ENCODE results near the gene TTBK1.
"Not testable (repeated sequence)": the region's sequence is repeated elsewhere in the genome, so short reads cannot be mapped to it uniquely, and the experiment has no call there.

Gene TTBK1

DNA sequence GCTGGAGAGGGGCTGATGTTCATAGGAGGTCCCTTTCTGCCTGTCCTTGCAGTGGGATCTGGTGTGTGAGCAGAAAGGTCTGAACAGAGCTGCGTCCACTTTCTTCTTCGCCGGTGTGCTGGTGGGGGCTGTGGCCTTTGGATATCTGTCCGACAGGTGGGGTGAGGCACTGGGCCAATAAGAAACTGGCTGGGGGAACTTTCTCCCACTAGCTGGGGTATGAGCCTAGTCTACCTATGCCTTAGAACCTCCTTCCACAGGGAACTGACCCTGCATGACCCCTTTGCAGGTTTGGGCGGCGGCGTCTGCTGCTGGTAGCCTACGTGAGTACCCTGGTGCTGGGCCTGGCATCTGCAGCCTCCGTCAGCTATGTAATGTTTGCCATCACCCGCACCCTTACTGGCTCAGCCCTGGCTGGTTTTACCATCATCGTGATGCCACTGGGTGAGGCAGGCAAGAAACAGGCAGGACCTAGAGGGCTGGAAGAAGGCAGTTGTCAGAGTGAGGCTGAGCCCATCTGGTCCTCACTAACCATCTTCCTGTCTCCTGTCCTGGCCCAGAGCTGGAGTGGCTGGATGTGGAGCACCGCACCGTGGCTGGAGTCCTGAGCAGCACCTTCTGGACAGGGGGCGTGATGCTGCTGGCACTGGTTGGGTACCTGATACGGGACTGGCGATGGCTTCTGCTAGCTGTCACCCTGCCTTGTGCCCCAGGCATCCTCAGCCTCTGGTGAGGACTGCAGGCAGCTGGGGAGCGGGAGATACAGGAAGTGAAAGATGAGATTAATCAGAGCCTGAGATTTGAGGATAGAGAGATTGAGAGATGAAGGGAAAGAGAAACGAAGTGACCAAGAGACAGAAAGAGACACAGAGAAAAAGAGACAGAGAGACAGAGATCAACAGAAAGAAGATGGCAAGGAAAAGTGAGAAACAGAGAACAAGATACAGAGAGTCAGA, 56.3 kb downstream of the TTBK1 start:
- H3K9me3 Mint-ChIP-seq: no peaks in the 10 kb centered on the region
- DNase-seq (ENCODE audit: low spot score): no peak
- no peak overlapping the region for H3K4me3 Mint-ChIP-seq
- H3K27ac Mint-ChIP-seq: peak overlapping the region; percentile 16
- H3K36me3 Mint-ChIP-seq (ENCODE audit: low read depth): no peaks in the 10 kb centered on the region
- H3K4me1 Mint-ChIP-seq (ENCODE audit: low read depth): no peaks in the 10 kb centered on the region
- H3K27me3 Mint-ChIP-seq (ENCODE audit: low read depth): peaks cover 14% of the 10 kb centered on the region

DNA sequence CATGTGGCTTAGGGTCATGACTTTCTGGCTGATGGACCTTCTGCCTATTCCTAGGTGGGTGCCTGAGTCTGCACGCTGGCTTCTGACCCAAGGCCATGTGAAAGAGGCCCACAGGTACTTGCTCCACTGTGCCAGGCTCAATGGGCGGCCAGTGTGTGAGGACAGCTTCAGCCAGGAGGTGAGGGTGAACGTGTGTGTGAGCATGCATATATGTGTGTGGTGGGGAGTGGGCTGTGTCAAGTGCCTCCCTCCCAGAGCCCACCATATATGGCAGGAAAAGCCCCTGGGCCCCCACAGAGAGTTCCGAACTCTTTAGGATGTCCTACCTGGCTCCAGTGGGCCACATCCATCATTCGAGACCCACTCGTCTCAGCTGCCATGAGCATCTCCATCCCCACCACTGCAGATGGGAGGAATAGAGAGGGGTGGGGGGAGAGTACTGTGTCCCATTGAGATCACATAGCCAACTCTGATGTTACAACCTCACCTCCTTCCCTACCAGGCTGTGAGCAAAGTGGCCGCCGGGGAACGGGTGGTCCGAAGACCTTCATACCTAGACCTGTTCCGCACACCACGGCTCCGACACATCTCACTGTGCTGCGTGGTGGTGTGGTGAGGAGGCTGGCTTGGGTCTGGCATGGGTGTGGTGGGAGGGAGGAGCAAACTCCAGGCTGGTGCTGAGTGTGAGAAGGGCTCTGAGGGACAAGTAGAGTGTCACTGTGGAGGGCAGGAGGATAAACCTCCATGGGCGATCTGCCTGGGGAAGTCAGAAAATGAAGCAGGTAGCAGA, 58.0 kb downstream of the TTBK1 start:
- no peaks in the 10 kb centered on the region for H3K9me3 Mint-ChIP-seq
- H3K4me3 Mint-ChIP-seq: no peak overlapping the region
- DNase-seq (ENCODE audit: low spot score): no peak
- no peak overlapping the region for H3K27ac Mint-ChIP-seq
- no peaks in the 10 kb centered on the region for H3K36me3 Mint-ChIP-seq (ENCODE audit: low read depth)
- H3K27me3 Mint-ChIP-seq (ENCODE audit: low read depth): peaks cover 14% of the 10 kb centered on the region
- H3K4me1 Mint-ChIP-seq (ENCODE audit: low read depth): no peaks in the 10 kb centered on the region

DNA sequence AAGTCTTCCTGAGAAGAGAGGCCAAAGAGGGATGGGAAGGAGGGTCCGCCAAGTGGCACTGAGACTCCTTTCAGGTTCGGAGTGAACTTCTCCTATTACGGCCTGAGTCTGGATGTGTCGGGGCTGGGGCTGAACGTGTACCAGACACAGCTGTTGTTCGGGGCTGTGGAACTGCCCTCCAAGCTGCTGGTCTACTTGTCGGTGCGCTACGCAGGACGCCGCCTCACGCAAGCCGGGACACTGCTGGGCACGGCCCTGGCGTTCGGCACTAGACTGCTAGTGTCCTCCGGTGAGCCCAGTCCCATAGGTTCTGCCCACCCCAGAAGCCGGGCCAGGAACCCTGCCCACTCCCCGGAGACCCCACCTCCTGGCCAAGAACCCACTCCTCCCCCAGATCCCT, 58.8 kb downstream of the TTBK1 start:
- Mint-ChIP-seq H3K27ac (no peak overlapping the region), H3K4me3 (no peak overlapping the region), H3K4me1 (ENCODE audit: low read depth) (no peaks in the 10 kb centered on the region), H3K9me3 (no peaks in the 10 kb centered on the region), H3K36me3 (ENCODE audit: low read depth) (no peaks in the 10 kb centered on the region), H3K27me3 (ENCODE audit: low read depth) (peaks cover 8% of the 10 kb centered on the region)
- DNase-seq (ENCODE audit: low spot score): no peak

DNA sequence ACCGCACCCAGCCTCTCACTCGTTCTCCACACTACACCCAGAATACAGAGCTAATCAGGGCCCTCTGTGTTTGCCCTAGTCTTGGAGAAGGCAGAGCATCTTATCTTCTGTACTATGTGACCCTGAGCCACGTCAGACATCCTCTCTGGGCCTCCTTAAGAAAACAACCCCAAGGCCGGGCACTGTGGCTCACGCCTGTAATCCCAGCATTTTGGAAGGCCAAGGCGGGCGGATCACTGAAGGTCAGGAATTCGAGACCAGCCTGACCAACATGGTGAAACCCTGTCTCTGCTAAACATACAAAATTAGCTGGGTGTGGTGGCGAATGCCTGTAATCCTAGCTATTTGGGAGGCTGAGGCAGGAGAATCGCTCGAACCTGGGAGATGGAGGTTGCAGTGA, 59.7 kb downstream of the TTBK1 start:
- H3K4me3 Mint-ChIP-seq; H3K36me3 Mint-ChIP-seq (ENCODE audit: low read depth): not testable (repeated sequence)

DNA sequence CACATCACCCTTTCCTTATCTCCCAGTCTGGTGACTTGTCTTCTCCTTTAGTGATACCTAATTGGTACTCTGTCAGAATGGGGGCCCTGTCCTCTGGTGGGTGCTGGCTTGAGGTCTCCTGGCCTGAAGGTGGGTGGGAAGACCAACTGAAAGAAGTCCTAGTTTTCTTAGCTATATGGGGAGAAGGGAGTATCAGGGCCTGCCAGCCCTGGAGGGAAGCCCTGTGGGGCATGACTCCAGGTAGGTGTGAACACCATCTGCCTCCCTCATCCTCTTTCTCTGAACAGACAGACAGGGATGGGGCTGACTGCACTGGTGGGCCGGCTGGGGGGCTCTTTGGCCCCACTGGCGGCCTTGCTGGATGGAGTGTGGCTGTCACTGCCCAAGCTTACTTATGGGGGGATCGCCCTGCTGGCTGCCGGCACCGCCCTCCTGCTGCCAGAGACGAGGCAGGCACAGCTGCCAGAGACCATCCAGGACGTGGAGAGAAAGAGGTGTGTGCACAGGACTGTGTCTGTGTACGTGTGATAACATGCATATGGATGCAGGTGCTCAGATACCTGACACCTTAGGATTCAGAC, 60.6 kb downstream of the TTBK1 start:
- H3K4me3 Mint-ChIP-seq: no peak overlapping the region
- no peaks in the 10 kb centered on the region for H3K36me3 Mint-ChIP-seq (ENCODE audit: low read depth)
- H3K27ac Mint-ChIP-seq: no peak overlapping the region
- no peaks in the 10 kb centered on the region for H3K9me3 Mint-ChIP-seq
- H3K27me3 Mint-ChIP-seq (ENCODE audit: low read depth): peaks cover 5% of the 10 kb centered on the region
- H3K4me1 Mint-ChIP-seq (ENCODE audit: low read depth): peaks cover 2% of the 10 kb centered on the region
- no peak for DNase-seq (ENCODE audit: low spot score)

More for the DNA sequence above, 59.7 kb downstream of the TTBK1 start:
- not testable (repeated sequence) for H3K27ac Mint-ChIP-seq; DNase-seq (ENCODE audit: low spot score); H3K27me3 Mint-ChIP-seq (ENCODE audit: low read depth); H3K9me3 Mint-ChIP-seq; H3K4me1 Mint-ChIP-seq (ENCODE audit: low read depth)

DNA sequence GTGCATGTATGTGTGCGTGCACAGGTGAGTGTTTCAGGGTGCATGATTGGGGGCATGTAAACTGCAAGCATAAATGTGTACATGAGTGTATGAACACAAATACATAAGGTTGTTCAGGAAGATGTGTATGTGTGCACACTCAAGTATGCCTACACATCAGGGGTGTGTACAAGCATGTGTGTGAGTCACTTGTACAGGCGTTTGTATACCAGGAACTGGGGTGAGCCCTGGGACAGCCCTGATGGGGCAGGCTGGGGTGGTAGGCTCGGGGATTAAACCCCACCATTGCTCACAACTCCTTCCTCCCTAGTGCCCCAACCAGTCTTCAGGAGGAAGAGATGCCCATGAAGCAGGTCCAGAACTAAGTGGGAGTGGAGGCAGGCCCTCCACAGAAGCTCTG, 61.1 kb downstream of the TTBK1 start:
- H3K27ac Mint-ChIP-seq: no peak overlapping the region
- no peaks in the 10 kb centered on the region for H3K36me3 Mint-ChIP-seq (ENCODE audit: low read depth)
- no peak overlapping the region for H3K4me3 Mint-ChIP-seq
- no peak for DNase-seq (ENCODE audit: low spot score)
- peaks cover 2% of the 10 kb centered on the region for H3K4me1 Mint-ChIP-seq (ENCODE audit: low read depth)
- peaks cover 4% of the 10 kb centered on the region for H3K27me3 Mint-ChIP-seq (ENCODE audit: low read depth)
- H3K9me3 Mint-ChIP-seq: no peaks in the 10 kb centered on the region

DNA sequence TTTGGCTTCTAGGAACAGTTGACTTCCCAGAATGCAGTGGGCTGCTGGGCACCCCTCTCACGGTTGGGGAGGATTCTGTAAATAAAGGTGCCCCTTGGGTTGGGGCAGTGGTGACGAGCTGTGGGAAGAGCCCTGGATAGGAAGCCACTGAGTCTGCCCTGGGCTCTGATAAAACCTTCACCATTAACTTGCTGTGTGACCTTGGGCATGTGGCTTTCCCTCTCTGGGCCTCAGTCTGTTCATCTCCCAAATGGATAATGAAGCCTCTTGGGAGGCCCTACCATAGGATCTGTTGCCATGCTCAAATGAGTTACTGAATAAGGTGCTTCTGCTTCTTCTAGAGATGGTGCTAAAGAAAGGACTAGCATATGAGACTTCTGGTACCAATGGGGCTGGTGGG, 61.6 kb downstream of the TTBK1 start:
- peaks cover 3% of the 10 kb centered on the region for H3K27me3 Mint-ChIP-seq (ENCODE audit: low read depth)
- H3K36me3 Mint-ChIP-seq (ENCODE audit: low read depth): no peaks in the 10 kb centered on the region
- H3K9me3 Mint-ChIP-seq: no peaks in the 10 kb centered on the region
- no peak overlapping the region for H3K4me3 Mint-ChIP-seq
- H3K27ac Mint-ChIP-seq: no peak overlapping the region
- peaks cover 2% of the 10 kb centered on the region for H3K4me1 Mint-ChIP-seq (ENCODE audit: low read depth)
- no peak for DNase-seq (ENCODE audit: low spot score)

DNA sequence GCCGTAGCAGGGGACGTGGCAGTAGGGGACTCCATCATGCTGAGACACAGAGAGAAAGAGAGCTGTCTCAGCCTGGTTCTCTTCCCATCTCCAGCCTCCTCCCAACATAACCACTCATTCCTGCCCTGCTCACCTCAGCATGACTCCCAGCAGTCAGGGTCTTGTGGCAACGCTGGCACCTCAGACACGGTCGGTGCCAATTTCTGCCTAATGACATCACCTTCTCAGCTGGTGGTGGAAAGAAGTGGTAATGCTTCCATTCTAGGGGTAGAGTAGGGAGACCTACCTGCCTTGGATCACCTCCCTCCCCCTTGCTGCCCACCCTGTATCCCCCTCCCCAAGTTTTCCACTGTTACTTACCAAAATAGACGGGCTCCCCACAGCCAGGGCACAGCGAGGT, 62.8 kb downstream of the TTBK1 start:
- no peaks in the 10 kb centered on the region for H3K9me3 Mint-ChIP-seq
- H3K4me1 Mint-ChIP-seq (ENCODE audit: low read depth): peaks cover 2% of the 10 kb centered on the region
- DNase-seq (ENCODE audit: low spot score): no peak
- peaks cover 9% of the 10 kb centered on the region for H3K27me3 Mint-ChIP-seq (ENCODE audit: low read depth)
- no peak overlapping the region for H3K27ac Mint-ChIP-seq
- no peak overlapping the region for H3K4me3 Mint-ChIP-seq
- no peaks in the 10 kb centered on the region for H3K36me3 Mint-ChIP-seq (ENCODE audit: low read depth)

DNA sequence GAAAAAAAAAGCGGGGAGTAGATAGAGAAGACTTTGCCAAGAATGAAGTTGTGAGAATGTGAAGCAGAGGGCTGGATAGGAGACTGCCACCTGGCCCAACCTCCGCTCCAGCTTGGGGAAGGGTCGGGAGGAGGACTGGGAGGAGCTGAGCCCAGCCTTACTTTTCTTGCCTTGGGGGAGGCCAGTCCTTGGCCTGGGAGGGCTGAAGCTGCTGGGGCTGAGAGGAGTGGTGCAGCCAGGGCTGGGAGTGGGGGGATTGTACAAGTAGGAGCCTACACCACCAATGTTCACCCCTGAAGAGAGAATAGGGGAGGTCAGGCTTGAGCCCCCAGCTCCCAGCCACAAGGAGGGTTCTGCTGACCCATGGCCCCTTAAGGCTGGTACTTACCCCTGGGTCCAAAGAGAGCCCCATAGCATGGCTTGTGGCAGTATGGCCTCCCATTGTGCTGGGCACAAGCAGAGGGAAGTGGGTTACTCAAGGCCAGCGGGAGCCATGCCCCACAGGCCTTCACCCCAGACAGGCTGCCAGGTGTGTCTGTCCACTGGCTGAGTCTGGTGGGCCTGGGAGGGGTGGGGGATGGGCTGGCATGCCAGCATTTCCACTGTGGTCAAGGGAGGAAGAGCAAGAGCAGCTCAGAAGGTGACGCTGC, 64.3 kb downstream of the TTBK1 start:
- H3K4me1 Mint-ChIP-seq (ENCODE audit: low read depth): peaks cover 2% of the 10 kb centered on the region
- no peaks in the 10 kb centered on the region for H3K36me3 Mint-ChIP-seq (ENCODE audit: low read depth)
- no peak overlapping the region for H3K27ac Mint-ChIP-seq
- DNase-seq (ENCODE audit: low spot score): no peak
- H3K9me3 Mint-ChIP-seq: no peaks in the 10 kb centered on the region
- peaks cover 10% of the 10 kb centered on the region for H3K27me3 Mint-ChIP-seq (ENCODE audit: low read depth)
- peak overlapping the region; percentile 21 for H3K4me3 Mint-ChIP-seq

DNA sequence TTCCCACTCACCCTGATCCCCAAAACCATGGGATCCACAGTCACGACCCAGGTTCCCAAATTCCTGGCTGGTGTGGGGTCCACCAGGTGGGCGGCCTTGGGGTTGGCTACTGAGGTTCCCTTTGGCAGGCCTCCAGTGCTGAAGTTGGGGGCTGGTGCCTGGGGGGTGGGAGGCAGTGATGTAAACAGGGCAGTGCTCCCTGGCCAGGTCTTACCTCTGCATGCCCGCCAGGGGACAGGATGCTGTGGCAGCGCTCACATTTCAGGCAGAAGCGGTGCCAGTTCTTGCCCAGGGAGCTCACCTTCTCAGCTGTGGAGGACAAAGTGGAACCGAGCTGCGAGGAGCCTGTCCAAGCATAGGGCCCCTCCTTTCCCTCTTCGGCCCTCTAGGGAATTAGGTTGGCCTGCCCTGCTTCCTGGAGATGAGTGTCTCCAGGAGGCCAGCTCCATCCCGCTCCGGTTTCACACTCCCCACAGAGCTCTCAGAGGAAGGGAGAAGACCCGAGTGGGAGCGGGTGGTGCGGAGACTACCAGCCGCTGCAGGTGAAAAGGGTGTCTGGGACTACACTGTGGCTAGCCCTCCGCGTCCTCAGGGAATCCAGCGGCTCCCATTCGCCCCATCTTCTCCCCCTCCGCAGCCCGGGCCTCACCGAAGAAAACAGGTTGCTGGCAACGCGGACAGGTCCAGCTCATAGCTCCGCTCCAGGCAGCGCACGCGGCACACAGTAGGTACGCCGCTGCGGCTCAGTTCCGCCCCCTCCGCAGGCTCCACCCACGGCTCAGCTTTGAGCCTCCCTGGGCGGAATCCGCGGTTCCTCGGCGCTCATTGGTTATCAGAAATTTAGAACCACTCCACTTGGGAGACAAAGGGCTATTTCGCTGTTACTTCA, 65.1 kb downstream of the TTBK1 start, which contains the start of gene CRIP3:
Gene CRIP3, minus strand, starts transcription at position 726 of the 889 bp plus-strand sequence. Its CDS starts 34 bp downstream, at position 692.
- Mint-ChIP-seq H3K27me3 (ENCODE audit: low read depth) (peaks cover 10% of the 10 kb centered on the region), H3K36me3 (ENCODE audit: low read depth) (no peaks in the 10 kb centered on the region), H3K27ac (no peak within 1 kb of the TSS), H3K4me3 (peak within 1 kb of the TSS; percentile 79), H3K9me3 (no peaks in the 10 kb centered on the region), H3K4me1 (ENCODE audit: low read depth) (peaks cover 2% of the 10 kb centered on the region)
- DNase-seq (ENCODE audit: low spot score): peak; percentile 40

DNA sequence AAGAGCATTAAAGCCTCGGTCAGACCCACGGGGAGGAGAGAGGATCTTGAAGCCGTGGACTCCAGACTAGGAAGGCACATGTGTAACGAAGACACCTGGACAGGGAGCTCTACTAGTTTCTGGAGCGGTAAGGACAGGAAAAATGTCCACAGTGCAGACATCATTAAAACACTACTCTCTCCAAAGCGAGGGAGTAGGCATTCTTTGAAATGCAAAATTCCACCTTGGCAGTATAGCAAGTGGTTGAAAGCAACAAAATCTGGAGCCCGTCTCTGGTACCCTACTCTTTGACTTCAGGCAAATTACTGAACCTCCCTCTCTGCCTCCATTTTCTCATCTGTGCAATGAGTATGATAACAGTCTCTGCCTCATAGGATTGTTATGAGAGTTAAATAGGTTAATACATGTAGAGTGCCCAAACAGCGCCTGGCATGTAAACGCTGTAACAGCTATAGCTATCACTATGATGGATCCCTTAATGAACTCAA, 65.8 kb downstream of the TTBK1 start:
- H3K36me3 Mint-ChIP-seq (ENCODE audit: low read depth): no peaks in the 10 kb centered on the region
- H3K4me3 Mint-ChIP-seq: peak overlapping the region; percentile 79
- no peak for DNase-seq (ENCODE audit: low spot score)
- peaks cover 2% of the 10 kb centered on the region for H3K4me1 Mint-ChIP-seq (ENCODE audit: low read depth)
- no peak overlapping the region for H3K27ac Mint-ChIP-seq
- no peaks in the 10 kb centered on the region for H3K9me3 Mint-ChIP-seq
- H3K27me3 Mint-ChIP-seq (ENCODE audit: low read depth): peaks cover 11% of the 10 kb centered on the region

DNA sequence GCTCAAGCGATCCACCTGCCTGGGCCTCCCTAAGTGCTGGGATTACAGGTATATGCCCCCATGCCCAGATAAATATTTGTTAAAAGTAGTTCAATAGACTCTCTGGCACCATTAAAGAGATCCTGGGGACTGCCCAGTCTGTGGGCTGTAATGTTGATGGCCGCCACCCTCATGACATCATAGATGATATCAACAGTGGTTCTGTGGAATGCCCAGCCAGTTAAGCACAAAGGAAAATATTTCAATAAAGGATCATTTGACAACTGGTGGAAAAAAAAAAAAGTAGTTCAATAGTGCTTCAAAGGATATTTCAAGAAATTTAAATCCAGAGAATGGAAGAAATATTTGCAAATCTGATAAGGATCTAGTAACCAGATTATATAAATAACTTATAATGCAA, 66.9 kb downstream of the TTBK1 start:
- H3K4me3 Mint-ChIP-seq: no peak overlapping the region
- no peaks in the 10 kb centered on the region for H3K36me3 Mint-ChIP-seq (ENCODE audit: low read depth)
- no peaks in the 10 kb centered on the region for H3K9me3 Mint-ChIP-seq
- no peak for DNase-seq (ENCODE audit: low spot score)
- H3K4me1 Mint-ChIP-seq (ENCODE audit: low read depth): peaks cover 2% of the 10 kb centered on the region
- H3K27ac Mint-ChIP-seq: no peak overlapping the region
- H3K27me3 Mint-ChIP-seq (ENCODE audit: low read depth): peaks cover 17% of the 10 kb centered on the region

DNA sequence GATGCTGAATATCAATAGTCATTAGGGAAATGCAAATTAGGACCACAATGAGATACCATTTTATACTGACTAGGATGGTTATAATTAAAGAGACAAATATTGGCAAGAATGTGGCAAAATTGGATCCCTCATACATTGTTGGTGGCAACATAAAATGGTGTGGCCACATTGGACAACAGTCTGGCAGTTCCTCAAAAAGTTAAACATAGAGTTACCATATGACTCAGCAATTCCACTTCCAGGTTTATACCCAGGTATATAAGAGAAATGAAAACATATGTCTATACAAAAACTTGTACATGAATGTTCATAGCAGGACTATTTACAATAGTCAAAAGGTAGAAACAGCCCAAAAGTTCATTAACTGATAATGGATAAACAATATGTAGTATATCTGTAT, 67.3 kb downstream of the TTBK1 start:
- Mint-ChIP-seq H3K27me3 (ENCODE audit: low read depth) (peaks cover 20% of the 10 kb centered on the region), H3K9me3 (no peaks in the 10 kb centered on the region), H3K4me3 (no peak overlapping the region), H3K4me1 (ENCODE audit: low read depth) (peaks cover 4% of the 10 kb centered on the region), H3K36me3 (ENCODE audit: low read depth) (no peaks in the 10 kb centered on the region), H3K27ac (no peak overlapping the region)
- DNase-seq (ENCODE audit: low spot score): no peak

Measured in T-helper 2 cell treated with Interferon-gamma antibody and Interleukin-4, amounts not matched to agents 5 μg/mL and 100 μg/mL, for 36 hours (primary cell).